Activated CD8-positive, alpha-beta T cell treated with anti-CD3 and anti-CD28 coated beads, Interleukin-2, amount 10 ng/mL, durations not matched to agents 7 days and 5 days (primary cell): ENCODE data around the gene EXOSC7. TPM values are rescaled to one million over a fixed set of nuclear protein-coding genes. Genes with fewer than 3 reads are reported as not detected.

ENCODE experiments used
- ATAC-seq: fragments of 150-1000 bp; cut with Tn5 transposase; one replicate; pipeline ENCODE4 v1.10.0; 2021; ENCODE audit warnings: moderate library complexity
- CTCF ChIA-PET: fragments of 350-600 bp; sonication (Branson Sonifier 250); formaldehyde crosslinking; loops from one replicate; lab custom pipeline; 2021; ENCODE audit warnings: antibody characterized with exemption; lab: Charles Lee
- POLR2A ChIA-PET: fragments of 350-600 bp; sonication (Branson Sonifier 250); formaldehyde crosslinking; loops from one replicate; lab custom pipeline; 2021; ENCODE audit warnings: antibody characterized with exemption; lab: Charles Lee
- DNase-seq: peaks from one replicate; pipeline ENCODE4 v3.0.0-alpha.2; 2020
- H3K27ac Mint-ChIP-seq: one replicate; pipeline ENCODE4 v1.8.0; 2021; ENCODE audit warnings: mild to moderate bottlenecking, mixed read lengths
- H3K27me3 Mint-ChIP-seq: one replicate; pipeline ENCODE4 v1.8.0; 2021; ENCODE audit warnings: low read depth, mixed read lengths
- H3K36me3 Mint-ChIP-seq: one replicate; pipeline ENCODE4 v1.8.0; 2021; ENCODE audit warnings: low read depth, mixed read lengths
- H3K4me1 Mint-ChIP-seq: one replicate; pipeline ENCODE4 v1.8.0; 2021; ENCODE audit warnings: low read depth, mixed read lengths
- H3K4me3 Mint-ChIP-seq: one replicate; pipeline ENCODE4 v1.8.0; 2021; ENCODE audit warnings: mild to moderate bottlenecking, mixed read lengths
- H3K9me3 Mint-ChIP-seq: one replicate; pipeline ENCODE4 v1.8.0; 2022; ENCODE audit warnings: mixed read lengths; ENCODE audit not compliant: insufficient read depth
- total RNA-seq, 2 experiments: library from RNA; stranded (reverse); gene quantifications; one replicate each; pipeline ENCODE4 v1.2.3, GENCODE V29; 2021

The EXOSC7 gene
- total RNA-seq, 2 experiments from 2014 or later = 49.5 to 50.1 TPM

DNA sequence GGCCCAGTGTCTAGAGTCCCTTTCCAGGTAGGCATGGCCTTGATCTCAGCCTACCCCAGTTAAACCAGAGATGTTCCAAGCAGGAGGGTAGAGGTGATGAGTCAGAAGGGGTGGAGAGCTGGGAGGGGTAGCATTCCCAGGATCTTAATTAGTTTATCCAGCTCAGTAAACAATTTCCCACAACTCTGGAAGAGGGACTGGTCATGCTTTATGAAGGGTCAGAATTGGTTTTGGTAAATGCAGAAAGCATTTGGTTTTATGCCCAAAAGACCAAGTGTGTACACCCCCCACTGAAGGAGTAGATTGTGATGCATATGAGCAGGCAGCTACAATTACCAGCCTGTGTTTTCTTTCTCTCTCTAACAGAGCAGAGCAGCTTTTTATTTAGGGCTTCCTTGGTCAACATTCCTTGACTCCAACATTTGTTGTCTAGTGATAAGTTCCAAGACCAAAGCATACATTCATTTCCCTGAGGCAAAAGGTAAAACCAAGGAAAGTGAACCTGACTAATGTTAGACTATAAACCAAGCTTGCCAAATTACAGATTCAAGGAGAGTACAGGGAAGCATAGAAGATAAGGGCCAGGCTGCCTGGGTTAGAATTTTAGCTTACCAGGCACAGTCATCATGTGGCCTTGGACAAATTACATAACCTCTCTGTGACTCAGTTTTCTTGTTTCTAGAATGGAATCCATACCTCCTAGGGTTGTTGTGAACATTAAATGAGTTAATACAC lies 17.6 kb downstream of the EXOSC7 start:
- Mint-ChIP-seq H3K9me3 (no peaks in the 10 kb centered on the region), H3K27ac (peak overlapping the region; percentile 48), H3K4me1 (peaks cover 49% of the 10 kb centered on the region), H3K27me3 (no peaks in the 10 kb centered on the region), H3K4me3 (no peak overlapping the region), H3K36me3 (peaks cover 66% of the 10 kb centered on the region)
- DNase-seq = no peak
- ChIA-PET POLR2A (interaction anchor here (0.6 to 0.7 kb wide), 2 partner anchors 277 to 887 kb away, joined by 3 to 4 read pairs; no protein-coding TSS in a partner anchor), CTCF (interaction anchor here (1.0 to 8.7 kb wide), 11 partner anchors 8 to 666 kb away, joined by 3 to 52 read pairs (median 6); partner anchors contain the start of genes EXOSC7 and ZDHHC3)
- ATAC-seq = no peak

DNA sequence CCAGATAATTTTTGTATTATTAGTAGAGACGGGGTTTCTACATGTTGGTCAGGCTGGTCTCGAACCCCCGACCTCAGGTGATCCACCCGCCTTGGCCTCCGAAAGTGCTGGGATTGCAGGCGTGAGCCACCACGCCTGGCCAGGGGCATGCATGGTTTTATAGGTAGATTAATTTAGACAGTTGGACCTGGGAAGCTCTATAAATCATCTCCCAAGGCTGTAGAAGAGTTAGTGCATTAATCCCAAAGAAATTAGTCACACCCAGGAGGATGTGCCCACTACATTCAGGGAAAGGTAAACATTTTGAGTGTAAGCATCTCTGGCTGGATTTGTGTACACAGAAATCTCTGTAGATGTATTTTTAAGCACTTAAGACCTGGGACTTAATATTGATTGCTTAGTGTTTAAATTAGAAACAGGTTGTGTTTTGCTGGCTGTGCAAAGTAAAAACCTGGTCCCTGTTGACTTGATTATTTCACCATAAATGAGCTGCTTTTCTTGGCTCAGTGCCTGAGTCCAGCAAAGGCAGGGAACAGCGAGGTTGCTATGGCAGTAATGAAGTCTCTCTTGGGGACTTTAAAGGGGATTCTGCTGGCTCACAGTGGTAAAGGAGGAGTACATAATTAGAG lies 19.2 kb downstream of the EXOSC7 start:
- H3K36me3 Mint-ChIP-seq = peaks cover 75% of the 10 kb centered on the region
- H3K9me3 Mint-ChIP-seq = no peaks in the 10 kb centered on the region
- no peak overlapping the region for H3K27ac Mint-ChIP-seq
- no peak overlapping the region for H3K4me3 Mint-ChIP-seq
- peaks cover 43% of the 10 kb centered on the region for H3K4me1 Mint-ChIP-seq
- no peak for ATAC-seq
- POLR2A ChIA-PET = no interaction called here
- no peak for DNase-seq
- no peaks in the 10 kb centered on the region for H3K27me3 Mint-ChIP-seq
- CTCF ChIA-PET = interaction anchor here (1.1 to 8.7 kb wide), 3 partner anchors 10 to 23 kb away, joined by 3 to 52 read pairs (median 4); no protein-coding TSS in a partner anchor

DNA sequence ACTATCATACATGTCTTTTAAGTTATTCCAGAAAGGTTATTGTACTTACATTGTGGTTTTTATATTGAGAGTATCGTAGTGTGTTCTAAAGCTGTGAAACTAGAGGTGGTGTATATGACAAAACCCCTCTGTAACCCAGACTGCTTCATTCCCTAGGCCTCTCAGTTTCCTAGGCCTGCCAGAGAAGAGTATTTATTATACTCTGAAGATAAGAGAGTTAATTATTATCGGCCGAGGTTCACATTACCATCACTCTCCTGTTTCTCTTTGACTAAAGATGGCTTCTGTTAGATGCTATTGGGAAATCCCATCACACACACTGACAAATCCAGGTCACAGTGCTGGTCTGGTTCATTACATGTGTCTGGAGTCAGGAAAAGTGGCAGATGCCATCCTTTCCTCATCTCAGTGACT lies 20.5 kb downstream of the EXOSC7 start:
- Mint-ChIP-seq H3K4me1 (peaks cover 37% of the 10 kb centered on the region), H3K27me3 (no peaks in the 10 kb centered on the region), H3K27ac (peak overlapping the region; percentile 44), H3K36me3 (peaks cover 70% of the 10 kb centered on the region), H3K4me3 (no peak overlapping the region), H3K9me3 (no peaks in the 10 kb centered on the region)
- ATAC-seq (no peak), DNase-seq (no peak)
- POLR2A ChIA-PET = no interaction called here
- CTCF ChIA-PET = interaction anchor here (8.7 kb wide), 1 partner anchor 11 kb away, joined by 52 read pairs; no protein-coding TSS in a partner anchor

DNA sequence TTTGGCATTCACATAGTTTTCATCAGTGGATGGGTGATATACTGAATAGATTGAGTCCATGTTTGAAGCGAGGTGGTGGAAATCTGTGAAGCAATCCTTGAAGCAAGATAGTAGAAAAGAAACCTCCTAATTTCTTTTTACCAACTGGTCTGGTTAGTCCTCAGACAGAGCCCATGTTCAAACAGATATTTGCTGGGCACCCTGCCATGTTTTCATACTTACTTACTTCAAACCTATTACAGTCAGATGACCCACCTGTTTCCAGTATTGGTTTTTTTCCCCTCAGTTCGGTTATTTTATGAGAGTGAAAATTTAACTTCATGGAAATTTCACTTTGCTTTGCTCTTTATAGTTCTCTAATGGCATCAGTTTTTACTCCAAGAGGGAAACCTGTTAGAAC lies 23.7 kb downstream of the EXOSC7 start:
- ChIA-PET POLR2A (interaction anchor here (1.1 kb wide), 1 partner anchor 24 kb away, joined by 3 read pairs; no protein-coding TSS in a partner anchor), CTCF (interaction anchor here (8.7 kb wide), 1 partner anchor 15 kb away, joined by 52 read pairs; no protein-coding TSS in a partner anchor)
- Mint-ChIP-seq H3K4me1 (peaks cover 27% of the 10 kb centered on the region), H3K4me3 (no peak overlapping the region), H3K9me3 (peaks cover 3% of the 10 kb centered on the region), H3K36me3 (peaks cover 73% of the 10 kb centered on the region), H3K27ac (no peak overlapping the region), H3K27me3 (no peaks in the 10 kb centered on the region)
- ATAC-seq = no peak
- DNase-seq = no peak

DNA sequence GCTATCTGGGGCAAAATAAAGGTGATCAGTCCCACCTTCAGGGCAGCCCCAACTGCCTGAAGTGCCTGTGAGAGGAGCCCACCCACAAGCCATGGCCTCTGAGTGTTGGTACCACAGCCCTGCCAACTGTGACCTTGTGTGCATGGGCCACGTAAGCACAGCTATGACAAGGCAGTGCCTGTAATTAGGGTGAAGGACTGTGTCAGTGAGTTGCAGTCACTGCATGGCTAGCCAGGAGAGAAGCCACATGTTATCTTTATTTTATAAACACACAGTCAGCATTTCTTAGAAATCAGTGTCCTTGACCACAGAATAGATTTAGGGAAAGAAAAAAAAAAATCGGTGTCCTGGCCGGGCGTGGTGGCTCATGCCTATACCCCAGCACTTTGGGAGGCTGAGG lies 24.8 kb downstream of the EXOSC7 start:
- ATAC-seq (no peak), DNase-seq (no peak)
- H3K4me1 Mint-ChIP-seq = peaks cover 30% of the 10 kb centered on the region
- no peak overlapping the region for H3K4me3 Mint-ChIP-seq
- H3K9me3 Mint-ChIP-seq = peaks cover 10% of the 10 kb centered on the region
- H3K36me3 Mint-ChIP-seq = peaks cover 78% of the 10 kb centered on the region
- peak overlapping the region; percentile 46 for H3K27ac Mint-ChIP-seq
- H3K27me3 Mint-ChIP-seq = no peaks in the 10 kb centered on the region
- ChIA-PET CTCF (interaction anchor here (1.1 to 1.5 kb wide), 3 partner anchors 9 to 16 kb away, joined by 3 to 8 read pairs (median 5); no protein-coding TSS in a partner anchor), POLR2A (interaction anchor here (1.1 kb wide), 1 partner anchor 23 kb away, joined by 3 read pairs; no protein-coding TSS in a partner anchor)

DNA sequence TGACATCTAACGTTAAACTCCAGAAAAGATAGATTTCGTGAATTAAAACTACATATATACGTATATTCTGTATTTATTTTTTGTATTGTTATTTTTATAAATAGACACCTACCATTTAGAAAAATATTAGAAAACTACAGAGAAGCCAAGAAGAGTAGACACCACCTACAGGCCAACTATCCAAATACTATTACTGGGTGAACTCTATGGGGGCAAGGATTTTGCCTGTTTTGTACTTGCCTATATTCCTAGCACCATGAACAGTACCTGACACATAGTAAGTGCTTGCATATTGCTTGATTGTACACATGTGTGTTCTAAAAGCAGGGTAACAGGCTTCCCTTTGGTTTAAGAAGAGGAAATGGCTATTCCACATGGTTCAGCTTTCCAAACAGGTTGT lies 25.7 kb downstream of the EXOSC7 start:
- POLR2A ChIA-PET = no interaction called here
- Mint-ChIP-seq H3K9me3 (peaks cover 10% of the 10 kb centered on the region), H3K4me3 (no peak overlapping the region), H3K27me3 (no peaks in the 10 kb centered on the region), H3K4me1 (peaks cover 26% of the 10 kb centered on the region), H3K27ac (no peak overlapping the region), H3K36me3 (peaks cover 71% of the 10 kb centered on the region)
- CTCF ChIA-PET = interaction anchor here (1.0 to 2.1 kb wide), 5 partner anchors 9 to 35 kb away, joined by 3 to 12 read pairs (median 5); no protein-coding TSS in a partner anchor
- no peak for DNase-seq
- no peak for ATAC-seq

DNA sequence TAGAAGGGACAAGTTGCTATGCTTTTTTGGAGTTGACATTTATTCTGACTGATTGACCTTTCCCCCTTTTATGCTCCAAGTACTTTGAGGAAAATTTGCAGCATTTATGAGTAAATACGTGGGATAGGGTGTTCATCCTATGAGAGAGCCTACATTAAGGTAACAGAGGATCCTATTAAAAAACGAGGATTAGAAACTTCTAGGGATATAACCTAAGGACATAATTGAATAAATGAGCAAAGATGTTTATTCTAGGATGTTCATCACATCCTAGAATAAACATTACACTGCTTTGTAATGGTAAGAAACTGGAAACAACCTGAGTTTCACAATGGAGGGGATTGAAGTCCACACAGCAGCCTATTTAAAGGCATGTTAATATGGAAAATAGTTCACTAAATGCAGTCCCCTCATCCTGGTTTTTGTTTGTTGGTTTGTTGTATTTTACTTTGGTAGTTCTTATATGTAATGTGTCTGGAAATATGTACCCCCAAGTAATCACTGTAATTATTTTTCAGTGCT lies 26.2 kb downstream of the EXOSC7 start:
- no peak overlapping the region for H3K4me3 Mint-ChIP-seq
- ATAC-seq (no peak), DNase-seq (no peak)
- H3K36me3 Mint-ChIP-seq = peaks cover 71% of the 10 kb centered on the region
- peaks cover 31% of the 10 kb centered on the region for H3K4me1 Mint-ChIP-seq
- H3K9me3 Mint-ChIP-seq = peaks cover 10% of the 10 kb centered on the region
- H3K27me3 Mint-ChIP-seq = no peaks in the 10 kb centered on the region
- ChIA-PET POLR2A (no interaction called here), CTCF (interaction anchor here (1.0 to 2.1 kb wide), 4 partner anchors 9 to 35 kb away, joined by 3 to 12 read pairs (median 4); no protein-coding TSS in a partner anchor)
- no peak overlapping the region for H3K27ac Mint-ChIP-seq

DNA sequence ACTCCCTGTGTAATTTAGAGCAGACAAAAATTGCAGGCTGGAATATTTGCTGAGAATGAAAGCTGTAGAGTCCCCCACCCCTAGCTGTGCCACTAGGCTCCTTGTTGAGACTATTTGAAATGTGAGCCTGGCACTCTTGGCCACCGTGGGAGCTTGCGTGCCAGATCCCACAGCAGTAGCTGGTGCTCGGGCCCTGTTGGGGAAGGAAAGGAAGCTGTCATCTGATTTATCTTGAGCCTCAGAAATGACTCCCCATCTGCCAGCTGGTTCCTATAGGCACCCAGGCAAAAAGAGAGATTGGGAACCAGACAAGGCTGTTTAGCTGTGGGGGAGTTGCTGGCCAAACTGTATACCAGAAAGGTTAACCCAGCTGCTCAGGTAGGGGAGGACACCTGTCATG lies 26.7 kb downstream of the EXOSC7 start:
- no peak for ATAC-seq
- DNase-seq = no peak
- H3K4me3 Mint-ChIP-seq = no peak overlapping the region
- peaks cover 10% of the 10 kb centered on the region for H3K9me3 Mint-ChIP-seq
- ChIA-PET POLR2A (no interaction called here), CTCF (interaction anchor here (1.0 to 2.1 kb wide), 3 partner anchors 10 to 34 kb away, joined by 4 to 12 read pairs (median 4); no protein-coding TSS in a partner anchor)
- H3K36me3 Mint-ChIP-seq = peaks cover 73% of the 10 kb centered on the region
- no peaks in the 10 kb centered on the region for H3K27me3 Mint-ChIP-seq
- peaks cover 31% of the 10 kb centered on the region for H3K4me1 Mint-ChIP-seq
- no peak overlapping the region for H3K27ac Mint-ChIP-seq

DNA sequence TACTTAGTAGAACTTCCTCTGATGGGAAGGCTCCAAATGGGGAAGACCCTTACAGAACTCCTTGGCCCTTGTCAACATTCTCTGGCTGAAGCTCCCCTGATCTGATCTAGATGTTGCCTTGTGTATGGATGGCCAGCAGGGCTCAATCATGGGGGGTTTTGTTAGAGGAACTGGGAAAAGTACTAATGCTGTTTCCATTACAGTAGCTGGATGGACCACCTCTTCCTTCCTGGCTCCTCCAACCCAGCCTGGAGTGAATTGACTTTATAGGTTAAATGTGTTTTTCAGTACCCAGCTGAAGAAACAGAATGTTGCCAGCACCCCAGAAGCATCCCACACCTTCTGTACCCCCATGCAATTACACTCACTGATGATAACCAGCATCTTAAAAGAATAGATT lies 27.4 kb downstream of the EXOSC7 start:
- H3K27ac Mint-ChIP-seq = peak overlapping the region; percentile 31
- H3K27me3 Mint-ChIP-seq = no peaks in the 10 kb centered on the region
- CTCF ChIA-PET = interaction anchor here (1.4 to 2.1 kb wide), 2 partner anchors 10 to 15 kb away, joined by 4 to 12 read pairs; no protein-coding TSS in a partner anchor
- POLR2A ChIA-PET = no interaction called here
- H3K4me1 Mint-ChIP-seq = peaks cover 31% of the 10 kb centered on the region
- H3K4me3 Mint-ChIP-seq = no peak overlapping the region
- peaks cover 74% of the 10 kb centered on the region for H3K36me3 Mint-ChIP-seq
- no peak for ATAC-seq
- no peak for DNase-seq
- peaks cover 10% of the 10 kb centered on the region for H3K9me3 Mint-ChIP-seq

DNA sequence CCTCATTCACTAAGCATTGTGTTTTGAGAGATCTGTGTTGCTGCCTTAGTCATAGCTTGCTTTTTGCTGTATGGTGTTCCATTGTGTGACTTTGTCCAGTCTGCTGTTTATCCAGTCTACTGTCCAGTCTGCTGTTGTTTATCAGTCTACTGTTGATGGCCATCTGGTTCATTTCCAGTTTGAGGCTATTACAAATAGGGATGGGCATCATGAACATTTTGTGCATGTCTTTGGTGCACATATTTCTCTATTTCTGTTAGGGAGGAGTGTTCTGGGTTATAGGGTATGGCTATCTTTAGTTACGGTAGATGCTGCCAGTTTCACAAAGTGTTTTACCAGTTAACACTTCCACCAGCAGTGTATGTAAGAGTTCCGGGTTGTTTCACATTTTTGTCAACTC lies 27.8 kb downstream of the EXOSC7 start:
- ChIA-PET CTCF (interaction anchor here (1.4 to 2.1 kb wide), 2 partner anchors 11 to 16 kb away, joined by 4 to 12 read pairs; no protein-coding TSS in a partner anchor), POLR2A (interaction anchor here (0.6 kb wide), 1 partner anchor 37 kb away, joined by 3 read pairs; no protein-coding TSS in a partner anchor)
- no peak for DNase-seq
- no peak overlapping the region for H3K4me3 Mint-ChIP-seq
- peaks cover 74% of the 10 kb centered on the region for H3K36me3 Mint-ChIP-seq
- peaks cover 31% of the 10 kb centered on the region for H3K4me1 Mint-ChIP-seq
- H3K9me3 Mint-ChIP-seq = peaks cover 10% of the 10 kb centered on the region
- ATAC-seq = no peak
- H3K27ac Mint-ChIP-seq = no peak overlapping the region
- no peaks in the 10 kb centered on the region for H3K27me3 Mint-ChIP-seq

DNA sequence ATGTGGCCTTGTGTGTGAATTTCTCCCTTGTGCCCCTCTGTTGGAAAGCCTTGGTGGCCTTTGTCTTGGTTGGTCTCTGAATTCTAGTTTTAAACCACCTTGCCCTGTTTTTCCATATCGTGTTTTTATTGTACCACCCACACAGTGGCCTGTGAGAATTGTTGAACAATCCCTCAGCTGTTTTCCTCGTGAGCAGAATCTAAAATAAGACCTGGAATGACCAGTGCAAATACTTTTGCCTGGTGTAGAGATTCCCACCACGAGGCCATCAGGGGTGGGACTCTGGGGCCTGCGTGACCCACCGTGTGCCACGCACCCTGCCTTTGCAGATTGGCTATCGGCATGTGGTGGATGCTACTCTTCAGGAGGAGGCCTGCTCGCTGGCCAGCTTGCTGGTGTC lies 31.0 kb downstream of the EXOSC7 start:
- ATAC-seq (no peak), DNase-seq (no peak)
- Mint-ChIP-seq H3K4me1 (peaks cover 23% of the 10 kb centered on the region), H3K36me3 (peaks cover 62% of the 10 kb centered on the region), H3K27ac (peak overlapping the region; percentile 66), H3K4me3 (no peak overlapping the region), H3K27me3 (no peaks in the 10 kb centered on the region), H3K9me3 (peaks cover 10% of the 10 kb centered on the region)
- POLR2A ChIA-PET = no interaction called here
- CTCF ChIA-PET = no interaction called here
